SK-N-SH treated with all-trans-retinoic acid at 6 μM for 48 hours (cell line): Measurements from ENCODE around the gene MRGPRD.

Experiments
- ISL1 ChIP-seq: fragments of 250-450 bp; sonication (Bioruptor Pico); IDR thresholded peaks from 2 replicates; pipeline ENCODE4 v2.1.2; 2022; ENCODE audit warnings: mild to moderate bottlenecking, moderate library complexity
- ZFP3 ChIP-seq: fragments of 250-450 bp; sonication (Bioruptor Pico); IDR thresholded peaks from 2 replicates; pipeline ENCODE4 v1.5.0; 2020; ENCODE audit warnings: mild to moderate bottlenecking, moderate library complexity

- TF ChIP-seq ISL1 (CRISPR knock-in tag), result no peak
- no peak for TF ChIP-seq ZFP3 (CRISPR knock-in tag)
Observed at GRCh38 chr11:69024509-69024908, 43.7 kb upstream of the MRGPRD start.
